Measurements from ENCODE around the gene F11. TPM values are rescaled to one million over a fixed set of nuclear protein-coding genes. Genes with fewer than 3 reads are reported as not detected.
"Not testable (repeated sequence)": the region's sequence is repeated elsewhere in the genome, so short reads cannot be mapped to it uniquely, and the experiment has no call there.

F11 gene
- total RNA-seq, 4 donors from 2014 or later, result 2.0 TPM; not detected in 3

DNA sequence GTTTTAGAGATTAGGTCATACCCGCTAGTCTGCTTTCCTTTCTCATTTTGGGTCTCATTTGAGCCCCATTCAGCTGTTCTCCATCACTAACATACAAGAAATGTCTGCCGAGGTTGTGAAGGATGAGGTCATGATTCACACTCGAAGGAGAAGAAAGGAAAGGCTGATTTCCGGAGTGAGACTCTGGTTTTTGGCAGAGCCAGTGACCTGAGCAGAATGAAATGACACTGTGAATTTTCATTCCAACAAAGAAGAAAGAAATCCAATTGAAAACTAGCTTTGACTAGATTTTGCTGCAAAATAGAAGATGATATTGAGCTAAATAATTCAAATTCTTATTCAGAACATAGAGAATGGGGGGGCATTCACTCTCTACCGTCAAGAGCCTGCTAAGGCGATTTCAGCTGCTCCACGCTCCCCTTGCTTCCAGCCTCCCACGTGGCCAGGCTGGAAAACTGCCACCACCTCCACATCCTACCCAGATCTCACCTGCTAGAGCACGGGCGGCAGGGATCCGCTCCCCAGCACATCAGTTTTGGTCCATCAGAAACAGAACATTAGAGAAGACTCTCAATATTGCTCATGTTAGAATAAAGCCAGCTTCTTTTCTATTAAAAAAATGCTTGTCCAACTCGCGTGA is 39.0 kb downstream of the F11 start:
- Histone ChIP-seq H3K4me3 (no peak overlapping the region), H3K9me3 (no peaks in the 10 kb centered on the region), H3K36me3 (no peaks in the 10 kb centered on the region), H3K27me3 (peaks cover 0 to 14% of the 10 kb centered on the region in 2 donors), H3K27ac (no peak overlapping the region), H3K4me1 (peaks cover 0 to 23% (median 0%) of the 10 kb centered on the region in 4 donors)
- no peak for DNase-seq (ENCODE audit: low spot score in 2 of 2)
- 26 to 40% methylated on average over 13 of the region's 13 CpGs for WGBS, 2 donors
- TF ChIP-seq EP300 (IDR thresholded peaks at IDR 0.05), result no peak
- TF ChIP-seq POLR2A (IDR thresholded peaks at IDR 0.05), result no peak
- TF ChIP-seq, protein P1, sequence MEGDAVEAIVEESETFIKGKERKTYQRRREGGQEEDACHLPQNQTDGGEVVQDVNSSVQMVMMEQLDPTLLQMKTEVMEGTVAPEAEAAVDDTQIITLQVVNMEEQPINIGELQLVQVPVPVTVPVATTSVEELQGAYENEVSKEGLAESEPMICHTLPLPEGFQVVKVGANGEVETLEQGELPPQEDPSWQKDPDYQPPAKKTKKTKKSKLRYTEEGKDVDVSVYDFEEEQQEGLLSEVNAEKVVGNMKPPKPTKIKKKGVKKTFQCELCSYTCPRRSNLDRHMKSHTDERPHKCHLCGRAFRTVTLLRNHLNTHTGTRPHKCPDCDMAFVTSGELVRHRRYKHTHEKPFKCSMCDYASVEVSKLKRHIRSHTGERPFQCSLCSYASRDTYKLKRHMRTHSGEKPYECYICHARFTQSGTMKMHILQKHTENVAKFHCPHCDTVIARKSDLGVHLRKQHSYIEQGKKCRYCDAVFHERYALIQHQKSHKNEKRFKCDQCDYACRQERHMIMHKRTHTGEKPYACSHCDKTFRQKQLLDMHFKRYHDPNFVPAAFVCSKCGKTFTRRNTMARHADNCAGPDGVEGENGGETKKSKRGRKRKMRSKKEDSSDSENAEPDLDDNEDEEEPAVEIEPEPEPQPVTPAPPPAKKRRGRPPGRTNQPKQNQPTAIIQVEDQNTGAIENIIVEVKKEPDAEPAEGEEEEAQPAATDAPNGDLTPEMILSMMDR (IDR thresholded peaks at IDR 0.05), result no peak

DNA sequence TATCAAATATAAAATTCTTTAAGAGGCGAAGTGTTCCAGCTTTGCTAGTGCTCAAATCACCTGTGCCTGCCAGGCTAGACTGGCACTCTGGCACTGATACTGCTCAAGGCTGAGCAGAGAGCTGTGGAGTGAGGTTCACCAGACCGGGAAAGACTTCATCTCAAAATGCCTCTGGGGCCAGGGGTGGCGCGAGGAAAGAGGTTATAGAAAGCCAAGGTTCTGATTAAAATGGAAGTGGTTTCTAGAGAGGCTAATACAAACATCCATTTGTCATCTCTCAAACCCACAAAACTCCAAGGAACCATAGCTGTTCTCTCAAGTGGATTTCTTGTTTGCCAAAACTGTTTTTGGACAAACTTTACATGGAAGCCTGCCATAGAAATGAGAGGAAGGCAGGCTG is 41.5 kb downstream of the F11 start:
- Histone ChIP-seq H3K36me3 (no peaks in the 10 kb centered on the region), H3K27me3 (peaks cover 0 to 14% of the 10 kb centered on the region in 2 donors), H3K4me1 (peaks cover 0 to 23% (median 0%) of the 10 kb centered on the region in 4 donors), H3K9me3 (no peaks in the 10 kb centered on the region), H3K27ac (no peak overlapping the region), H3K4me3 (no peak overlapping the region)
- TF ChIP-seq, protein P1 (IDR thresholded peaks at IDR 0.05), result no peak
- no peak for TF ChIP-seq EP300 (IDR thresholded peaks at IDR 0.05)
- TF ChIP-seq POLR2A (IDR thresholded peaks at IDR 0.05), result no peak
- WGBS, 2 donors, result 55 to 65% methylated on average over 4 of the region's 4 CpGs
- no peak for DNase-seq (ENCODE audit: low spot score in 2 of 2)

DNA sequence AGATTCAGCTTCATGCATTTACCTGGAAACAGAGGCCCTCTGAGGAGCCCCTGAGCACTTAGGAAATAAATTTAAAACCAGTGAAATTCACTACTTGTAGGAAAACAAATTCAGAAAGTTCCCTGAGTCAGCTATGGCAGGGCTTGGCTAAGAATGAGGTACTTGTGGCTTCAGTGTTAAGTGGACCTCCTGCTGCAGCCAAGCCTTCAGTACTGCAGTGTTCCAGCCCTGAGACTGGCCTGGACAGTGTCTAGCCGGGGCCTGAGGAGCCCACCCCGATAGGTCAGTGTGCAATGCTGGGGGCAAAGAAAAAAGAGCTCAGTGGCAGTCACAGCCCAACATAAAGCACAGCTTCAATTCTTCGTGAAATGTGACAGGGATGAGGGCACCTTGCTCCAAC is 41.9 kb downstream of the F11 start:
- Histone ChIP-seq H3K4me3 (no peak overlapping the region), H3K27ac (no peak overlapping the region), H3K36me3 (no peaks in the 10 kb centered on the region), H3K27me3 (peaks cover 0 to 14% of the 10 kb centered on the region in 2 donors), H3K9me3 (no peaks in the 10 kb centered on the region), H3K4me1 (peaks cover 0 to 23% (median 0%) of the 10 kb centered on the region in 4 donors)
- TF ChIP-seq POLR2A (IDR thresholded peaks at IDR 0.05) (no peak), EP300 (IDR thresholded peaks at IDR 0.05) (no peak)
- TF ChIP-seq, protein P1 (IDR thresholded peaks at IDR 0.05), result no peak
- 45 to 54% methylated on average over 3 of the region's 3 CpGs for WGBS, 2 donors
- DNase-seq (ENCODE audit: low spot score in 2 of 2), result no peak

DNA sequence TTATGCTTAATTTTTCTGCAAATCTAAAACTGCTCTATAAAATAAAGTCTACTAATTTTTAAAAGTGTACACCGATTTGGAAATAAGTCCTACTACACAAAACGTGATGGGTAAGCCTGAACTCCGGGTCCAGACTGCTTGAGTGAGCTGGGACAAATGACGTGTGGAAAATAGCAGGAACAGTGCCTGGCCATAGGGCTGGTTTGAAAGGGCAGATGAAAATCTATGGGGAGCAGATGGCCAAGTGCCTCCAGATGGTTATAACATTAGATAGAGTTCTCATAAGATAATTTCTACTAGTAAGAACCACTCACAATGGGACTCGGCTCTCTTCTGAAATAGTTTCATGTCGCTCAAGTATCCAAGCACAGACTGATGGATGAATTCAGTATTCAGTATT is 52.5 kb downstream of the F11 start:
- TF ChIP-seq EP300 (IDR thresholded peaks at IDR 0.05), result no peak
- TF ChIP-seq, protein P1 (IDR thresholded peaks at IDR 0.05), result no peak
- peaks cover 0 to 7% of the 10 kb centered on the region in 2 donors for H3K27me3 ChIP-seq
- no peaks in the 10 kb centered on the region for H3K4me1 ChIP-seq
- H3K9me3 ChIP-seq, result no peaks in the 10 kb centered on the region
- H3K36me3 ChIP-seq, result no peaks in the 10 kb centered on the region
- no peak overlapping the region for H3K27ac ChIP-seq
- DNase-seq (ENCODE audit: low spot score in 2 of 2), result no peak
- H3K4me3 ChIP-seq, result no peak overlapping the region
- WGBS, 2 donors, result 59 to 65% methylated on average over 6 of the region's 6 CpGs

DNA sequence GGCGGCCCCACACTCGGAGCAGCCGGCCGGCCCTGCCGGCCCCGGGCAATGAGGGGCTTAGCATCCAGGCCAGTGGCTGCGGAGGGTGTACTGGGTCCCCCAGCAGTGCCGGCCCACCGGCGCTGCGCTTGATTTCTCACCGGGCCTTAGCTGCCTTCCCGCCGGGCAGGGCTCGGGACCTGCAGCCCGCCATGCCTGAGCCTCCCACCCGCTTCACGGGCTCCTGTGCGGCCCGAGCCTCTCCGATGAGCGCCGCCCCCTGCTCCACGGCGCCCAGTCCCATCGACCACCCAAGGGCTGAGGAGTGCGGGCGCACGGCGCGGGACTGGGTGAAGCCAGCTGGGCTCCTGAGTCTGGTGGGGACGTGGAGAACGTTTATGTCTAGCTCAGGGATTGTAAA is 58.7 kb downstream of the F11 start:
- WGBS, 2 donors, result 93 to 96% methylated on average over 25 to 27 of the region's 33 CpGs
- H3K36me3 ChIP-seq; DNase-seq (ENCODE audit: low spot score in 2 of 2); H3K27me3 ChIP-seq; H3K27ac ChIP-seq; H3K9me3 ChIP-seq; H3K4me3 ChIP-seq; H3K4me1 ChIP-seq: not testable (repeated sequence)

Data from tibial nerve (tissue), 4 donors.